D721Med (cell line): ENCODE results near the gene ADCY5.

Source experiments
- DNase-seq: peaks from one replicate; pipeline ENCODE4 v3.0.0; 2011; ENCODE audit warnings: low spot score; ENCODE audit not compliant: insufficient read length
- FAIRE-seq: peaks from 2 replicates; lab custom pipeline; 2011; peaks lifted over from hg19 to GRCh38; lab: Jason Lieb, UNC
- TF ChIP-seq, protein P1 (sequence below): IDR thresholded peaks from 2 replicates; pipeline ENCODE4 v1.5.1; 2012; ENCODE audit warnings: mild to moderate bottlenecking, control low read depth; ENCODE audit not compliant: insufficient read depth; ENCODE audit errors: missing control alignments

Gene ADCY5

DNA sequence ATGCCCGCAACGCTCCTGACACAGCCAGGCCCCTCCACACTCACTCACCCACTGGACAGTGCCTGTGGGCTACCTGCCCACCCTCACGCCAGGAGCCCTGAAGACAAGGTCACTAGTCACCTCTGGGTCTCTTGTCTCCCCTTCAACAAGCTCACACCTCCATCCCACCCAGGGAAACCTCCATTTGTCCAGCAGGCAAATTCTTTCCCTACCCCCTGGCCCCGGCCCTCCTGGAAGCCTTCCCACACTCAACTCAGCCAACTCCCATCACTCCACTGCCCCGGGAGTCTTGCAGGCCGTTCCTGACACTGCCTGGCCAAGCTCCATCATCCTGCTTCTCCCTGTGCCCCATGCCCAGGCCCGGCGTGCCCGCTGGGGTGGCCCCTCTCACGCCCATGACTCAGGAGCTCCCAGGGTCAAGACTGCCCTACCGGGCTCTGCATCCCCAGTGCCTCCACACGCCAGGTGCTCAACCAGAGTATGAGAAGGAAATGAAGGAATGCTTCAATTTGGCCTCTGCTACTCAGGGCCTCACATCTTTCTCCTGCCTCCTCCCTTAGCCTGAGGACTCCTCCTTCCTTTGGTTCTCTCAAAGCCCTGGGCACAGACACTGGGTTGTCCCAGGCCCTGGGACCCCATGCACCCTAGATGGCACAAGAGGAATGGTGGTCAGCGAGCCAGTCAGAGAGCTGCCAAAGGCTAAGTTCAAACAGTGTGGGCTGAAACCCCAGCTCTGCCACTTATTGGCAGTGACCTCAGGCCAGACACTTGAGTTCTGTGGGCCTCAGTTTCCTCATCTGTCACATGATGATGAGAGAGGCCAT lies 158.6 kb downstream of the ADCY5 start:
- DNase-seq (peak; percentile 3), FAIRE-seq (no peak)
- TF ChIP-seq, protein P1, sequence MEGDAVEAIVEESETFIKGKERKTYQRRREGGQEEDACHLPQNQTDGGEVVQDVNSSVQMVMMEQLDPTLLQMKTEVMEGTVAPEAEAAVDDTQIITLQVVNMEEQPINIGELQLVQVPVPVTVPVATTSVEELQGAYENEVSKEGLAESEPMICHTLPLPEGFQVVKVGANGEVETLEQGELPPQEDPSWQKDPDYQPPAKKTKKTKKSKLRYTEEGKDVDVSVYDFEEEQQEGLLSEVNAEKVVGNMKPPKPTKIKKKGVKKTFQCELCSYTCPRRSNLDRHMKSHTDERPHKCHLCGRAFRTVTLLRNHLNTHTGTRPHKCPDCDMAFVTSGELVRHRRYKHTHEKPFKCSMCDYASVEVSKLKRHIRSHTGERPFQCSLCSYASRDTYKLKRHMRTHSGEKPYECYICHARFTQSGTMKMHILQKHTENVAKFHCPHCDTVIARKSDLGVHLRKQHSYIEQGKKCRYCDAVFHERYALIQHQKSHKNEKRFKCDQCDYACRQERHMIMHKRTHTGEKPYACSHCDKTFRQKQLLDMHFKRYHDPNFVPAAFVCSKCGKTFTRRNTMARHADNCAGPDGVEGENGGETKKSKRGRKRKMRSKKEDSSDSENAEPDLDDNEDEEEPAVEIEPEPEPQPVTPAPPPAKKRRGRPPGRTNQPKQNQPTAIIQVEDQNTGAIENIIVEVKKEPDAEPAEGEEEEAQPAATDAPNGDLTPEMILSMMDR, result no peak

DNA sequence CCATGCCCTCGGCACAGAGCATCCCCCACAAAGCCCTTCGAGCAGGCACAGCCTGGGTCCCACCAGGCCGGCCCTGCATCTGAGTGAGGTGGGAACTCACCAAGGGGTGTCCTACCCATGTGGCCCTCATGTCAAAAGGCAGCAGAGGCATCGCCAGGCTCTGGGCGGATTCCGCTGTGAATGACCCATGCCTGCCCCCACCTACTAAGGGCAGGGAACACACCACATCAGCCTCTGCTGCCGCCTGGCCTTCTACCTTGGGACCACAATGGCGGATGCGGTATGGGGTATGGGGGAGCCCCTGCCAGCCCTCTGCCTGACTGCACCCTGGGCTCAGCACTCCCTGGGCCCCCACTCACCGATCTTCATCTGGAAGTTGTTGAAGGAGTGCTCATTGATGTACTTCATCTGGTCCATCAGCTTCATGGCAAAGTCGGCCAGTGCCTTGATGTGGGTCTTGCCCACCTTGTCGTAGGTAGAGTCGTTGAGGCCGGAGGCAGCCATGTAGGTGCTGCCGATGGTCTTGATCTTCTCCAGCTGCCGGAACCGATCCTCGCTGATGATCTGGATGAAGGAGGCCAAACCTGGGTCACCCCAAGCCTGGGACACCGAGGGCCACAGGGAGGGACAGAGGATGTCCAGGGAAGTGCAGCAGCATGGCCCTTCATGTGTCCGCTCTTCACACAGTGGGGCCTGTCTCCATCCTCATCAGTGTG lies 159.3 kb downstream of the ADCY5 start:
- no peak for FAIRE-seq

DNA sequence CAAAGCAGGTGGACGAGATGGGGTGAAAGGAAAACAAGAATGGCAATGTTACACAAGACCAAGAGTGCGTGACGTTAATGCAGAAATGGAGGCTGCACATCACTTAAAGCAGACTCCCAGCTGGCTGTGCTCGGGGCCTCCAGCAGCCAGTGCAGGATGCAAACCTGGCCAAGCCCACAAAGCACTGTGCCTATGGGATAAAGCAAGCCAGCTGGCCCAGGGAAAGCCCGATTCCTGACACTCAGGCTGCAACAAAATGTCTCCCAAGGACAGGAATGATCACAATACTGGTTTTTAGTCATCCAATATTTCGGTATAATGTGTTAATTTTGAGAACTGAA lies 161.0 kb downstream of the ADCY5 start:
- DNase-seq, result peak; percentile 13
- TF ChIP-seq, protein P1, result no peak
- FAIRE-seq, result no peak

More for the DNA sequence above, 159.3 kb downstream of the ADCY5 start:
- TF ChIP-seq, protein P1, result no peak
- no peak for DNase-seq

DNA sequence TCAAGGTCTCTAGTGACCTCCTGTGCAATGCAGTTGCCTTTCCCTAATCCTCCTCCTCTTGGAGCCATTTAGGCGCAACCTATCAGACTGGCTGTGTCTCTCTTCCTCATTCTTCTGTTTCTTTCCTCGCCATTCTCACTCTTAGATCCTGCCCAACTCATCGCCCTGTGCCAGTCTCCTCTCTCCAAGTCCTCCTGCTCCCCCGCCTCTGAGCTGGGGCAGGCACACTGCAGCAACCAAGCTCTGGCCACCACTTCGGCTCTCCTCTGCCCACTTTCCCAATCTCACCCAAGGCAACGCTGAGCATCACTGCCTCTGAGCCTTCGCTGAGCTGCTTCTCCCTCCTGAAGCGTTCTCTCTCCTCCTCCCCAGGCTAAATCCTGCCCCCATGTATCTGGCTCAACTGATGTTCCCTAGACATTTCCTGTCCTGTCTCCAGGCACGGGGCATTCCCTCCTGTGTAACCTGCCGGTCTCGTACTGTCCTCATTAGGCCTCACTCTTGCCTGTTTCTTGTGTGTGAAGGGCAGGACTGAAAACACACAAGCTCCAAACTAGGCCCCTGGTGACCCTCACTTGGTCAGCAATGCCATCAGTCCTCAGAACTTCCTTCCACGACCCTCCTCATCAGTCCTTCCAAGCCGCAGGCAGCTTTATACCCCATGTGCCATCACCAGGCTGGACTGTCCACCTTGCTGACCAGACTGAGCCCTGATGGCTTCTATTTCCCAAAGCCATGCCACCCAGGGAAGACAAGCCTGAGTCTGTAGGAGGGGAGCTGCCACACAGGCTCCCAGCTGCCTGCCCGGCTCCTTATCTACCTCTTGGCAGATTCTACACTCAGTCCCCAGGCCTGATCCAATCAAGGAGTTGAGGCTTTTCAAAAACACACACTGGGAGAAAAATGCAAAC lies 161.6 kb downstream of the ADCY5 start:
- peak; percentile 6 for DNase-seq
- no peak for FAIRE-seq

DNA sequence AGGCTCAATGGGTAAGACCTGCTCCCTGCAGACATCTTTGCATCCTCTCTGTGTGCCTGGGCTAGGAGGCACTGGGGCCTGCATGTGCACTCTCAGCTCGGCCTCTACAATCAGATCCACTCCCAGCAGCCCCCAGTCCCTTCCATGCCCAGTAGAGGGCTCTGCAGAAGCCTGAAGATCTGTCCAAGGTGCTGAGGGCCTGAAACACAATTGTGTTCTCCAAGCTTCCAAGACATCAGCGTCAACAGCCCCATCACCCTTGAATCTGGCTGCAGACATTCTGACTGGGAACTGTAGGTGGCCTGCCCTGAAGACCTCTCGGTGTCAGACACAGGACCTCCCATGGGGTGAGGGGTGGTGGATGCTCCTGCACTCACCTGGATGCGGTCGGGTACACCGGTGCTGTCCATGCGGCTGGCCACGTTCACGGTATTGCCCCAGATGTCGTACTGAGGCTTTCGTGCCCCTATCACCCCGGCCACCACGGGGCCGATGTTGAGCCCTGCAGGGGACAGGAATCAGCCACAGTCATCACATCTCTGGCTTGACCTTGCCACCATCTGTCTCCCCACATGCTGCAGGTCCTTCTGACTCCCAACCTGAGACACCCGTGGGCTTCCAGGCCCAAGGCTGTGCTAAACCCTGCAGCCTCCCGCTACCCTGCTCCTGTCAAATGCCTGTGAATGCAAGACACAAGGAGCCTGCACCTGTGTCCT lies 162.4 kb downstream of the ADCY5 start:
- FAIRE-seq, result no peak
- TF ChIP-seq, protein P1, result peak; percentile 48
- peak; percentile 29 for DNase-seq

More for the DNA sequence above, 161.6 kb downstream of the ADCY5 start:
- TF ChIP-seq, protein P1, result no peak

DNA sequence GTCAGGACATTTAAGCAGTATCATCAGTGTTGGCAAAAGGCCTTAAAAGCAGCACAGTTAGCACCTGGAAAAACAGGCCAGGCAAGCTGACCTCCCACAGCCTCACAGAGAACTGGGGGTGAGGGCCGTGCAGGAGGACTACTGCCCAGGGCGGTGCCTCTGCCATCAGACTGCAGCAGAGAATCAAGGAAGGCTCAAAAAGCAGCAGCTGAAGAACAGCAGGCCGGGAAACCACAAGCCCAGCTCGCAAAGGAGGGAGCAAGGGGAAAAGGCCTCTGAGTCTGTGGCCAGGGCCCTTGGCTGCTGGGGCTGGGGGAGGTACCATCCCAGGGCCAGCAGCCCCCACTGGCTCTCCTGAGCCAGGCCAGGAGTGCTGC lies 163.0 kb downstream of the ADCY5 start:
- TF ChIP-seq, protein P1, result no peak
- FAIRE-seq, result no peak
- no peak for DNase-seq
